HCT116 (cell line): Measurements from ENCODE around the gene PSMD5. TPM values are rescaled to one million over a fixed set of nuclear protein-coding genes. Genes with fewer than 3 reads are reported as not detected.

Experiments used
- ATAC-seq: fragments of 200-7000 bp; cut with Tn5 transposase; 2 replicates; pipeline ENCODE4 v1.9.1; 2020; ENCODE audit warnings: mild to moderate bottlenecking, moderate library complexity
- BruUV-seq: library from RNA; stranded (reverse); fragments of 400-500 nt; replicated peaks from 2 replicates; lab custom pipeline; 2021; lab: Mats Ljungman, UMichigan
- CTCF ChIA-PET: fragments of 300-600 bp; sonication (Branson Sonifier 250); formaldehyde crosslinking; loops from one replicate; lab custom pipeline; 2021; ENCODE audit warnings: antibody characterized with exemption; lab: Charles Lee
- POLR2A ChIA-PET: fragments of 300-600, 350-600 bp; sonication (Branson Sonifier 250); formaldehyde crosslinking; loops from one replicate; lab custom pipeline; 2021; ENCODE audit warnings: antibody characterized with exemption; lab: Charles Lee
- RAD21 ChIA-PET, 2 experiments: fragments of 300-600 bp; sonication (Branson Sonifier 250); formaldehyde crosslinking; loops; one replicate each; lab custom pipeline; 2023; ENCODE audit warnings: low total read pairs in 2 of 2; ENCODE audit not compliant: uncharacterized antibody in 2 of 2, unreplicated experiment in 2 of 2, low non-redundant PET in 1 of 2; lab: Charles Lee
- DNase-seq: peaks from one replicate; pipeline ENCODE4 v3.0.0-alpha.2; 2010; ENCODE audit warnings: low read depth, low spot score
- H2AFZ ChIP-seq: fragments of 200-600 bp; shearing (Covaris generic), sonication (generic); 2 replicates; pipeline ENCODE4 v1.6.1; 2017; ENCODE audit warnings: low read depth, mixed run types, mixed read lengths, antibody characterized with exemption, low read length; ENCODE audit not compliant: poor library complexity, severe bottlenecking
- H3K27ac ChIP-seq: 2 replicates; pipeline ENCODE4 v1.5.1; 2012; ENCODE audit warnings: low read depth, low read length
- H3K27me3 ChIP-seq: fragments of 200-600 bp; sonication (generic); 2 replicates; pipeline ENCODE4 v1.6.1; 2016; ENCODE audit warnings: mixed run types, low read length, mixed read lengths; ENCODE audit not compliant: insufficient read depth
- H3K36me3 ChIP-seq, 2 experiments: fragments of 200-500 bp in 1 of 2; fragments of 200-600 bp in 1 of 2; sonication (Bioruptor generic) in 1 of 2; sonication (generic) in 1 of 2; 2 replicates each; pipeline versions ENCODE4 v1.5.1 to v1.6.1; 2014 to 2016; ENCODE audit warnings: low read length in 2 of 2, inconsistent platforms in 1 of 2, mixed read lengths in 1 of 2, mixed run types in 1 of 2; ENCODE audit not compliant: insufficient read depth in 2 of 2, control insufficient read depth in 1 of 2
- H3K4me1 ChIP-seq, 2 experiments: fragments of 200-600 bp in 1 of 2; sonication (generic) in 1 of 2; 2 replicates each; pipeline versions ENCODE4 v1.5.1 to v1.6.1; 2012 to 2017; ENCODE audit warnings: low read length in 2 of 2, inconsistent platforms in 1 of 2, mild to moderate bottlenecking in 1 of 2, mixed read lengths in 1 of 2, mixed run types in 1 of 2, moderate library complexity in 1 of 2; ENCODE audit not compliant: insufficient read depth in 2 of 2, control insufficient read depth in 1 of 2
- H3K4me2 ChIP-seq: fragments of 200-600 bp; sonication (generic); 2 replicates; pipeline ENCODE4 v1.6.1; 2017; ENCODE audit warnings: mixed run types, low read length, mixed read lengths
- H3K4me3 ChIP-seq, 2 experiments: fragments of 200-600 bp in 1 of 2; sonication (generic) in 1 of 2; replicated peaks in 1 of 2; 2 replicates each; pipeline ENCODE4 v1.5.1; 2011 to 2016; ENCODE audit warnings: low read length in 2 of 2, control low read depth in 1 of 2, low read depth in 1 of 2, mild to moderate bottlenecking in 1 of 2, mixed read lengths in 1 of 2, mixed run types in 1 of 2
- H3K79me2 ChIP-seq: fragments of 200-600 bp; sonication (generic); 2 replicates; pipeline ENCODE4 v1.6.1; 2017; ENCODE audit warnings: mild to moderate bottlenecking, mixed run types, low read length, moderate library complexity, mixed read lengths; ENCODE audit not compliant: insufficient read depth
- H3K9ac ChIP-seq: fragments of 200-600 bp; sonication (generic); 2 replicates; pipeline ENCODE4 v1.6.1; 2016; ENCODE audit warnings: low read length, mixed read lengths
- H3K9me2 ChIP-seq: fragments of 200-600 bp; sonication (generic), shearing (Covaris generic); 2 replicates; pipeline ENCODE4 v1.6.1; 2017; ENCODE audit warnings: mixed run types, mild to moderate bottlenecking, moderate library complexity; ENCODE audit not compliant: insufficient read depth
- H3K9me3 ChIP-seq, 2 experiments: fragments of 200-500 bp in 1 of 2; fragments of 200-600 bp in 1 of 2; sonication (Bioruptor generic) in 1 of 2; sonication (generic) in 1 of 2; 2 replicates each; pipeline ENCODE4 v1.6.1; 2014 to 2017; ENCODE audit warnings: low read length in 2 of 2, mixed read lengths in 2 of 2, inconsistent platforms in 1 of 2, low read depth in 1 of 2, mild to moderate bottlenecking in 1 of 2, mixed run types in 1 of 2, moderate library complexity in 1 of 2; ENCODE audit not compliant: control insufficient read depth in 1 of 2, insufficient read depth in 1 of 2
- H4K20me1 ChIP-seq: fragments of 200-600 bp; sonication (generic), shearing (Covaris generic); 2 replicates; pipeline ENCODE4 v1.6.1; 2017; ENCODE audit warnings: mixed run types, mild to moderate bottlenecking, moderate library complexity; ENCODE audit not compliant: insufficient read depth
- CTCF ChIP-seq, 3 experiments: fragments of 200-600 bp in 1 of 3; sonication (generic) in 1 of 3; IDR thresholded peaks in 2 of 3; conservative IDR thresholded peaks in 1 of 3; 2 replicates each; pipeline ENCODE4 v1.5.1; 2012 to 2017; ENCODE audit warnings: low read depth in 2 of 3, low read length in 2 of 3, antibody characterized with exemption in 1 of 3, borderline replicate concordance in 1 of 3, control low read depth in 1 of 3, mild to moderate bottlenecking in 1 of 3, mixed read lengths in 1 of 3, mixed run types in 1 of 3, moderate library complexity in 1 of 3; ENCODE audit not compliant: insufficient read depth in 1 of 3
- REST ChIP-seq: IDR thresholded peaks from 2 replicates; pipeline ENCODE4 v1.6.1; 2012; ENCODE audit warnings: low read depth
- TCF7L2 ChIP-seq: IDR thresholded peaks from 2 replicates; pipeline ENCODE4 v1.7.0; 2011; ENCODE audit warnings: borderline replicate concordance, inconsistent platforms; ENCODE audit not compliant: insufficient read depth, insufficient read length; ENCODE audit errors: extremely low read depth
- intact Hi-C: fragments of 100-400 bp; cut with micrococcal nuclease; formaldehyde crosslinking; loops from 2 replicates; pipeline ENCODE4 v1.10.0; 2022
- total RNA-seq: library from RNA; stranded (reverse); gene quantifications from one replicate; pipeline ENCODE4 v1.2.1, GENCODE V29; 2021; ENCODE audit not compliant: unreplicated experiment

Gene PSMD5
- total RNA-seq, 1 experiment from 2014 or later = 64.3 TPM

GRCh38 chr9:120870206-120870605, 27.5 kb upstream of the PSMD5 start (continued):
- no peak for TF ChIP-seq CTCF (IDR thresholded peaks at IDR 0.05 in 2 of 3, conservative IDR thresholded peaks at IDR 0.05 in 1 of 3; ENCODE audit: borderline replicate concordance in 1 of 3, insufficient read depth in 1 of 3, low read depth in 2 of 3, low read length in 2 of 3)

GRCh38 chr9:120869726-120870125, 27.0 kb upstream of the PSMD5 start:
- H4K20me1 ChIP-seq = no peaks in the 10 kb centered on the region
- DNase-seq (no peak), ATAC-seq (no peak)
- ChIA-PET POLR2A (no interaction called here), RAD21 (no interaction called here), CTCF (interaction anchor here (1.1 kb wide), 1 partner anchor 67 kb away, joined by 3 read pairs; no protein-coding TSS in a partner anchor)
- H3K9ac ChIP-seq = no peak overlapping the region
- BruUV-seq = no TSS peak
- H3K27me3 ChIP-seq = no peaks in the 10 kb centered on the region
- H3K4me3 ChIP-seq = no peak overlapping the region
- H3K27ac ChIP-seq = peak overlapping the region; percentile 54
- intact Hi-C loops = loop anchor here (2.0 kb wide), 1 partner anchor 27 kb away; the partner anchor contains the start of gene PSMD5
- peaks cover 6% of the 10 kb centered on the region for H3K79me2 ChIP-seq
- no peaks in the 10 kb centered on the region for H3K9me2 ChIP-seq
- H3K9me3 ChIP-seq = no peaks in the 10 kb centered on the region
- H3K36me3 ChIP-seq = peaks cover 0 to 28% of the 10 kb centered on the region in 2 experiments; a peak in 1 of 4 replicates
- TF ChIP-seq TCF7L2 = no peak
- TF ChIP-seq REST = no peak
- H2AFZ ChIP-seq = no peak overlapping the region
- H3K4me2 ChIP-seq = 0 out of 2 replicates have a peak overlapping the region, but pooled peaks have one; percentile 79
- H3K4me1 ChIP-seq = peaks cover 31 to 42% of the 10 kb centered on the region in 2 experiments
